GM23338 (cell line): ENCODE results near the gene ZNRF1. TPM values are rescaled to one million over a fixed set of nuclear protein-coding genes. Genes with fewer than 3 reads are reported as not detected.

Experiments
- ATAC-seq: fragments of 200-7000 bp; cut with Tn5 transposase; 3 replicates; pipeline ENCODE4 v1.9.1; 2020
- DNase-seq: peaks from one replicate; pipeline ENCODE4 v3.0.0-alpha.2; 2015; ENCODE audit warnings: low spot score
- H2AFZ ChIP-seq: fragments of 200-600 bp; sonication (generic); 2 replicates; pipeline ENCODE4 v1.8.0; 2016; ENCODE audit warnings: antibody characterized with exemption, mild to moderate bottlenecking, moderate library complexity
- H3F3A ChIP-seq: fragments of 200-600 bp; sonication (generic); replicated peaks from 2 replicates; pipeline ENCODE4 v1.8.0; 2017; ENCODE audit warnings: antibody characterized with exemption, mixed run types, low read depth
- H3K27ac ChIP-seq: fragments of 200-600 bp; sonication (generic); 2 replicates; pipeline ENCODE4 v1.6.1; 2016; ENCODE audit warnings: low read depth
- H3K27me3 ChIP-seq: fragments of 200-600 bp; sonication (generic); 2 replicates; pipeline ENCODE4 v1.8.0; 2016; ENCODE audit warnings: mild to moderate bottlenecking, mixed run types, moderate library complexity; ENCODE audit not compliant: insufficient read depth
- H3K36me3 ChIP-seq: fragments of 200-600 bp; sonication (generic); 2 replicates; pipeline ENCODE4 v1.8.0; 2016; ENCODE audit warnings: mild to moderate bottlenecking; ENCODE audit not compliant: insufficient read depth
- H3K4me1 ChIP-seq: fragments of 200-600 bp; sonication (generic); 2 replicates; pipeline ENCODE4 v1.8.0; 2016; ENCODE audit warnings: mild to moderate bottlenecking, moderate library complexity; ENCODE audit not compliant: insufficient read depth
- H3K4me2 ChIP-seq: fragments of 200-600 bp; sonication (generic); 2 replicates; pipeline ENCODE4 v1.7.1; 2017; ENCODE audit warnings: mixed run types
- H3K4me3 ChIP-seq: fragments of 200-600 bp; sonication (generic); 2 replicates; pipeline ENCODE4 v1.6.1; 2016; ENCODE audit warnings: mixed run types
- H3K79me2 ChIP-seq: fragments of 200-600 bp; sonication (generic); replicated peaks from 2 replicates; pipeline ENCODE4 v1.8.0; 2017; ENCODE audit warnings: mild to moderate bottlenecking; ENCODE audit not compliant: insufficient read depth
- H3K9me2 ChIP-seq: fragments of 200-600 bp; sonication (generic); 2 replicates; pipeline ENCODE4 v1.8.0; 2017; ENCODE audit not compliant: insufficient read depth
- H4K20me1 ChIP-seq: fragments of 200-600 bp; sonication (generic); replicated peaks from 2 replicates; pipeline ENCODE4 v1.8.0; 2017; ENCODE audit warnings: mild to moderate bottlenecking; ENCODE audit not compliant: insufficient read depth
- H3K27ac Mint-ChIP-seq: 2 replicates; pipeline ENCODE4 v1.8.0; 2020; ENCODE audit warnings: inconsistent platforms, mild to moderate bottlenecking, moderate library complexity, mixed read lengths
- H3K27me3 Mint-ChIP-seq: 3 replicates; pipeline ENCODE4 v1.8.0; 2022; ENCODE audit warnings: low read depth, mild to moderate bottlenecking, moderate library complexity, mixed read lengths, inconsistent platforms; ENCODE audit not compliant: insufficient read depth, poor library complexity
- H3K36me3 Mint-ChIP-seq: 3 replicates; pipeline ENCODE4 v1.8.0; 2021; ENCODE audit warnings: low read depth, mild to moderate bottlenecking, inconsistent platforms, moderate library complexity, mixed read lengths
- H3K4me1 Mint-ChIP-seq: 3 replicates; pipeline ENCODE4 v1.8.0; 2020; ENCODE audit warnings: mild to moderate bottlenecking, inconsistent platforms, mixed read lengths
- H3K4me3 Mint-ChIP-seq: 3 replicates; pipeline ENCODE4 v1.8.0; 2021; ENCODE audit warnings: moderate library complexity, mild to moderate bottlenecking, inconsistent platforms, mixed read lengths
- H3K9me3 Mint-ChIP-seq: 3 replicates; pipeline ENCODE4 v1.8.0; 2020; ENCODE audit warnings: moderate library complexity, mild to moderate bottlenecking, inconsistent platforms, mixed read lengths
- CREB1 ChIP-seq: fragments of 250-450 bp; sonication (Bioruptor Pico); IDR thresholded peaks from 2 replicates; pipeline ENCODE4 v1.5.0; 2020; ENCODE audit warnings: low read depth, mild to moderate bottlenecking, moderate library complexity
- EZH2 ChIP-seq: fragments of 200-600 bp; sonication (generic); IDR thresholded peaks from one replicate; pipeline ENCODE4 v1.8.0; 2017; ENCODE audit warnings: antibody characterized with exemption, mild to moderate bottlenecking, low read depth; ENCODE audit not compliant: unreplicated experiment
- EZH2phosphoT487 ChIP-seq: fragments of 200-600 bp; sonication (generic); IDR thresholded peaks from one replicate; pipeline ENCODE4 v1.8.1; 2018; ENCODE audit warnings: antibody characterized with exemption; ENCODE audit not compliant: unreplicated experiment
- JUNB ChIP-seq: IDR thresholded peaks from one replicate; pipeline ENCODE4 v1.6.1; 2016; ENCODE audit warnings: antibody characterized with exemption; ENCODE audit not compliant: unreplicated experiment
- NANOG ChIP-seq: IDR thresholded peaks from 2 replicates; pipeline ENCODE4 v1.6.1; 2016; ENCODE audit warnings: antibody characterized with exemption, borderline replicate concordance
- POLR2AphosphoS5 ChIP-seq: IDR thresholded peaks from 2 replicates; pipeline ENCODE4 v1.6.1; 2016; ENCODE audit warnings: antibody characterized with exemption, low read depth
- REST ChIP-seq: IDR thresholded peaks from one replicate; pipeline ENCODE4 v1.6.1; 2018; ENCODE audit warnings: antibody characterized with exemption; ENCODE audit not compliant: unreplicated experiment
- STAT1 ChIP-seq: IDR thresholded peaks from one replicate; pipeline ENCODE4 v1.6.1; 2016; ENCODE audit warnings: antibody characterized with exemption; ENCODE audit not compliant: unreplicated experiment
- ZNF114 ChIP-seq: fragments of 250-450 bp; sonication (Bioruptor Pico); IDR thresholded peaks from 2 replicates; pipeline ENCODE4 v1.5.0; 2020; ENCODE audit warnings: mild to moderate bottlenecking, moderate library complexity
- ZNF331 ChIP-seq: fragments of 250-450 bp; sonication (Bioruptor Pico); IDR thresholded peaks from 2 replicates; pipeline ENCODE4 v1.5.0; 2020; ENCODE audit warnings: low read depth, mild to moderate bottlenecking, moderate library complexity
- polyA plus RNA-seq: library from polyadenylated mRNA; unstranded; fragments of >200 nt; fragmentation: Nextera tagmentation; extraction: Ambion mirVana; gene quantifications from 2 replicates; pipeline ENCODE4 v1.2.1, GENCODE V29; 2016
- total RNA-seq: library from RNA; depleted of rRNA; stranded (reverse); fragments of >200 nt; shearing (Covaris generic); gene quantifications from 2 replicates; pipeline ENCODE4 v1.2.3, GENCODE V29; 2014
- TF ChIP-seq, protein P1 (sequence below): IDR thresholded peaks from 2 replicates; pipeline ENCODE4 v1.6.1; 2016; ENCODE audit warnings: antibody characterized with exemption
- TF ChIP-seq, protein P2 (sequence below): fragments of 250-450 bp; sonication (Bioruptor Pico); IDR thresholded peaks from 2 replicates; pipeline ENCODE4 v1.5.0; 2020; ENCODE audit warnings: mild to moderate bottlenecking, moderate library complexity
- TF ChIP-seq, protein P3 (sequence below), 2 experiments: fragments of 200-600 bp in 1 of 2; sonication (generic) in 1 of 2; conservative IDR thresholded peaks; 2 replicates each; pipeline versions ENCODE4 v1.5.1 to v1.6.1; 2016 to 2017; ENCODE audit warnings: antibody characterized with exemption in 2 of 2, low read depth in 2 of 2, mild to moderate bottlenecking in 2 of 2, moderate library complexity in 1 of 2

Gene ZNRF1
- total and polyA plus RNA-seq, 2 experiments from 2014 or later = 22.4 to 42.1 TPM

- no peaks in the 10 kb centered on the region for H3K27me3 Mint-ChIP-seq
Measured at GRCh38 chr16:75029854-75030253, 31.0 kb downstream of the ZNRF1 start.

More at GRCh38 chr16:75029854-75030253, 31.0 kb downstream of the ZNRF1 start:
- no peaks in the 10 kb centered on the region for H3F3A ChIP-seq
- H3K27me3 ChIP-seq = no peaks in the 10 kb centered on the region
- H2AFZ ChIP-seq = no peak overlapping the region
- no peak overlapping the region for H3K4me3 ChIP-seq
- H3K36me3 ChIP-seq = no peaks in the 10 kb centered on the region
- peaks cover 4% of the 10 kb centered on the region; the same call in 2 of the 3 replicates for H3K36me3 Mint-ChIP-seq
- H3K4me1 Mint-ChIP-seq = peaks cover 5% of the 10 kb centered on the region; the same call in 1 of the 3 replicates
- no peak overlapping the region for H3K4me2 ChIP-seq
- H3K4me1 ChIP-seq = no peaks in the 10 kb centered on the region
- peaks cover 97% of the 10 kb centered on the region for H3K79me2 ChIP-seq
- DNase-seq = no peak
- no peak overlapping the region for H3K27ac ChIP-seq
- H3K9me2 ChIP-seq = no peaks in the 10 kb centered on the region
- no peak overlapping the region for H3K4me3 Mint-ChIP-seq
- no peak for TF ChIP-seq EZH2phosphoT487
- no peak for TF ChIP-seq CREB1 (CRISPR knock-in tag)
- TF ChIP-seq JUNB = no peak
- no peak for TF ChIP-seq ZNF114 (CRISPR knock-in tag)
- no peak for TF ChIP-seq REST
- TF ChIP-seq NANOG = no peak
- TF ChIP-seq, protein P1, sequence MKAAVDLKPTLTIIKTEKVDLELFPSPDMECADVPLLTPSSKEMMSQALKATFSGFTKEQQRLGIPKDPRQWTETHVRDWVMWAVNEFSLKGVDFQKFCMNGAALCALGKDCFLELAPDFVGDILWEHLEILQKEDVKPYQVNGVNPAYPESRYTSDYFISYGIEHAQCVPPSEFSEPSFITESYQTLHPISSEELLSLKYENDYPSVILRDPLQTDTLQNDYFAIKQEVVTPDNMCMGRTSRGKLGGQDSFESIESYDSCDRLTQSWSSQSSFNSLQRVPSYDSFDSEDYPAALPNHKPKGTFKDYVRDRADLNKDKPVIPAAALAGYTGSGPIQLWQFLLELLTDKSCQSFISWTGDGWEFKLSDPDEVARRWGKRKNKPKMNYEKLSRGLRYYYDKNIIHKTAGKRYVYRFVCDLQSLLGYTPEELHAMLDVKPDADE = no peak
- TF ChIP-seq ZNF331 (CRISPR knock-in tag) = no peak
- TF ChIP-seq STAT1 = no peak
- TF ChIP-seq, protein P2, sequence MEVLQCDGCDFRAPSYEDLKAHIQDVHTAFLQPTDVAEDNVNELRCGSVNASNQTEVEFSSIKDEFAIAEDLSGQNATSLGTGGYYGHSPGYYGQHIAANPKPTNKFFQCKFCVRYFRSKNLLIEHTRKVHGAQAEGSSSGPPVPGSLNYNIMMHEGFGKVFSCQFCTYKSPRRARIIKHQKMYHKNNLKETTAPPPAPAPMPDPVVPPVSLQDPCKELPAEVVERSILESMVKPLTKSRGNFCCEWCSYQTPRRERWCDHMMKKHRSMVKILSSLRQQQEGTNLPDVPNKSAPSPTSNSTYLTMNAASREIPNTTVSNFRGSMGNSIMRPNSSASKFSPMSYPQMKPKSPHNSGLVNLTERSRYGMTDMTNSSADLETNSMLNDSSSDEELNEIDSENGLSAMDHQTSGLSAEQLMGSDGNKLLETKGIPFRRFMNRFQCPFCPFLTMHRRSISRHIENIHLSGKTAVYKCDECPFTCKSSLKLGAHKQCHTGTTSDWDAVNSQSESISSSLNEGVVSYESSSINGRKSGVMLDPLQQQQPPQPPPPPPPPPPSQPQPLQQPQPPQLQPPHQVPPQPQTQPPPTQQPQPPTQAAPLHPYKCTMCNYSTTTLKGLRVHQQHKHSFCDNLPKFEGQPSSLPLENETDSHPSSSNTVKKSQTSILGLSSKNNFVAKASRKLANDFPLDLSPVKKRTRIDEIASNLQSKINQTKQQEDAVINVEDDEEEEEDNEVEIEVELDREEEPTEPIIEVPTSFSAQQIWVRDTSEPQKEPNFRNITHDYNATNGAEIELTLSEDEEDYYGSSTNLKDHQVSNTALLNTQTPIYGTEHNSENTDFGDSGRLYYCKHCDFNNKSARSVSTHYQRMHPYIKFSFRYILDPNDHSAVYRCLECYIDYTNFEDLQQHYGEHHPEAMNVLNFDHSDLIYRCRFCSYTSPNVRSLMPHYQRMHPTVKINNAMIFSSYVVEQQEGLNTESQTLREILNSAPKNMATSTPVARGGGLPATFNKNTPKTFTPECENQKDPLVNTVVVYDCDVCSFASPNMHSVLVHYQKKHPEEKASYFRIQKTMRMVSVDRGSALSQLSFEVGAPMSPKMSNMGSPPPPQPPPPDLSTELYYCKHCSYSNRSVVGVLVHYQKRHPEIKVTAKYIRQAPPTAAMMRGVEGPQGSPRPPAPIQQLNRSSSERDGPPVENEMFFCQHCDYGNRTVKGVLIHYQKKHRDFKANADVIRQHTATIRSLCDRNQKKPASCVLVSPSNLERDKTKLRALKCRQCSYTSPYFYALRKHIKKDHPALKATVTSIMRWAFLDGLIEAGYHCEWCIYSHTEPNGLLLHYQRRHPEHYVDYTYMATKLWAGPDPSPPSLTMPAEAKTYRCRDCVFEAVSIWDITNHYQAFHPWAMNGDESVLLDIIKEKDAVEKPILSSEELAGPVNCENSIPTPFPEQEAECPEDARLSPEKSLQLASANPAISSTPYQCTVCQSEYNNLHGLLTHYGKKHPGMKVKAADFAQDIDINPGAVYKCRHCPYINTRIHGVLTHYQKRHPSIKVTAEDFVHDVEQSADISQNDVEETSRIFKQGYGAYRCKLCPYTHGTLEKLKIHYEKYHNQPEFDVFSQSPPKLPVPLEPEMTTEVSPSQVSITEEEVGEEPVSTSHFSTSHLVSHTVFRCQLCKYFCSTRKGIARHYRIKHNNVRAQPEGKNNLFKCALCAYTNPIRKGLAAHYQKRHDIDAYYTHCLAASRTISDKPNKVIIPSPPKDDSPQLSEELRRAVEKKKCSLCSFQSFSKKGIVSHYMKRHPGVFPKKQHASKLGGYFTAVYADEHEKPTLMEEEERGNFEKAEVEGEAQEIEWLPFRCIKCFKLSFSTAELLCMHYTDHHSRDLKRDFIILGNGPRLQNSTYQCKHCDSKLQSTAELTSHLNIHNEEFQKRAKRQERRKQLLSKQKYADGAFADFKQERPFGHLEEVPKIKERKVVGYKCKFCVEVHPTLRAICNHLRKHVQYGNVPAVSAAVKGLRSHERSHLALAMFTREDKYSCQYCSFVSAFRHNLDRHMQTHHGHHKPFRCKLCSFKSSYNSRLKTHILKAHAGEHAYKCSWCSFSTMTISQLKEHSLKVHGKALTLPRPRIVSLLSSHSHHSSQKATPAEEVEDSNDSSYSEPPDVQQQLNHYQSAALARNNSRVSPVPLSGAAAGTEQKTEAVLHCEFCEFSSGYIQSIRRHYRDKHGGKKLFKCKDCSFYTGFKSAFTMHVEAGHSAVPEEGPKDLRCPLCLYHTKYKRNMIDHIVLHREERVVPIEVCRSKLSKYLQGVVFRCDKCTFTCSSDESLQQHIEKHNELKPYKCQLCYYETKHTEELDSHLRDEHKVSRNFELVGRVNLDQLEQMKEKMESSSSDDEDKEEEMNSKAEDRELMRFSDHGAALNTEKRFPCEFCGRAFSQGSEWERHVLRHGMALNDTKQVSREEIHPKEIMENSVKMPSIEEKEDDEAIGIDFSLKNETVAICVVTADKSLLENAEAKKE (CRISPR knock-in tag) = no peak
- TF ChIP-seq, protein P3, sequence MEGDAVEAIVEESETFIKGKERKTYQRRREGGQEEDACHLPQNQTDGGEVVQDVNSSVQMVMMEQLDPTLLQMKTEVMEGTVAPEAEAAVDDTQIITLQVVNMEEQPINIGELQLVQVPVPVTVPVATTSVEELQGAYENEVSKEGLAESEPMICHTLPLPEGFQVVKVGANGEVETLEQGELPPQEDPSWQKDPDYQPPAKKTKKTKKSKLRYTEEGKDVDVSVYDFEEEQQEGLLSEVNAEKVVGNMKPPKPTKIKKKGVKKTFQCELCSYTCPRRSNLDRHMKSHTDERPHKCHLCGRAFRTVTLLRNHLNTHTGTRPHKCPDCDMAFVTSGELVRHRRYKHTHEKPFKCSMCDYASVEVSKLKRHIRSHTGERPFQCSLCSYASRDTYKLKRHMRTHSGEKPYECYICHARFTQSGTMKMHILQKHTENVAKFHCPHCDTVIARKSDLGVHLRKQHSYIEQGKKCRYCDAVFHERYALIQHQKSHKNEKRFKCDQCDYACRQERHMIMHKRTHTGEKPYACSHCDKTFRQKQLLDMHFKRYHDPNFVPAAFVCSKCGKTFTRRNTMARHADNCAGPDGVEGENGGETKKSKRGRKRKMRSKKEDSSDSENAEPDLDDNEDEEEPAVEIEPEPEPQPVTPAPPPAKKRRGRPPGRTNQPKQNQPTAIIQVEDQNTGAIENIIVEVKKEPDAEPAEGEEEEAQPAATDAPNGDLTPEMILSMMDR (conservative IDR thresholded peaks at IDR 0.05; ENCODE audit: low read depth in 2 of 2) = no peak
- no peak for TF ChIP-seq EZH2
- TF ChIP-seq POLR2AphosphoS5 = no peak
- H3K27ac Mint-ChIP-seq = no peak overlapping the region
- ATAC-seq = no peak
- H3K9me3 Mint-ChIP-seq = 0 out of 3 replicates have a peak, but pooled peaks cover 3% of the 10 kb centered on the region
- H4K20me1 ChIP-seq = no peaks in the 10 kb centered on the region; the same call in 1 of the 2 replicates
